ACC112 (cell line): Measurements from ENCODE around the gene BANF1.

Source experiments
- H2AFZ ChIP-seq: fragments of 200-600 bp; sonication (generic); one replicate; pipeline ENCODE4 v1.6.0; 2017; ENCODE audit warnings: antibody characterized with exemption, low read length; ENCODE audit not compliant: unreplicated experiment
- H3K27ac ChIP-seq: fragments of 200-600 bp; sonication (generic); 2 replicates; pipeline ENCODE4 v1.5.1; 2014; ENCODE audit warnings: low read depth, mild to moderate bottlenecking, antibody characterized with exemption, low read length, moderate library complexity
- H3K27me3 ChIP-seq: fragments of 200-600 bp; sonication (generic); 2 replicates; pipeline ENCODE4 v1.6.1; 2014; ENCODE audit warnings: mild to moderate bottlenecking, antibody characterized with exemption, low read length, moderate library complexity, mixed read lengths; ENCODE audit not compliant: insufficient read depth
- H3K36me3 ChIP-seq: fragments of 200-600 bp; sonication (generic); 2 replicates; pipeline ENCODE4 v1.6.1; 2016; ENCODE audit warnings: mild to moderate bottlenecking, antibody characterized with exemption, low read length, moderate library complexity, mixed read lengths; ENCODE audit not compliant: insufficient read depth
- H3K4me1 ChIP-seq: fragments of 200-600 bp; sonication (generic); one replicate; pipeline ENCODE4 v1.6.1; 2016; ENCODE audit warnings: low read length, mixed read lengths; ENCODE audit not compliant: insufficient read depth, unreplicated experiment, control insufficient read depth
- H3K4me3 ChIP-seq: fragments of 200-600 bp; sonication (generic); 2 replicates; pipeline ENCODE4 v1.5.1; 2014; ENCODE audit warnings: mild to moderate bottlenecking, low read depth, low read length
- H3K79me2 ChIP-seq: fragments of 200-600 bp; sonication (generic); one replicate; pipeline ENCODE4 v1.6.0; 2016; ENCODE audit warnings: low read length; ENCODE audit not compliant: control insufficient read depth, unreplicated experiment, insufficient read depth

Gene BANF1

GRCh38 chr11:66001942-66002647 lies at the start of gene BANF1, which contains the start of gene EIF1AD:
TSS of gene BANF1 (plus strand) at chr11:66002503. CDS start at chr11:66003251, 748 bp downstream.
TSS of gene EIF1AD (minus strand) at chr11:66002157. CDS start at chr11:66000389, 1,768 bp downstream.
- Histone ChIP-seq H3K27ac (peak within 1 kb of the TSS; percentile 89), H3K4me3 (peak within 1 kb of the TSS; percentile 95), H3K27me3 (no peaks in the 10 kb centered on the region), H3K79me2 (peaks cover 38% of the 10 kb centered on the region), H2AFZ (peak within 1 kb of the TSS; percentile 90), H3K36me3 (peaks cover 34% of the 10 kb centered on the region), H3K4me1 (peaks cover 16% of the 10 kb centered on the region)

- no peaks in the 10 kb centered on the region for H3K4me1 ChIP-seq
- H2AFZ ChIP-seq = no peak overlapping the region
- H3K27me3 ChIP-seq = no peaks in the 10 kb centered on the region
- H3K4me3 ChIP-seq = no peak overlapping the region
- H3K27ac ChIP-seq = no peak overlapping the region
- H3K79me2 ChIP-seq = no peaks in the 10 kb centered on the region
- H3K36me3 ChIP-seq = no peaks in the 10 kb centered on the region
Observed at GRCh38 chr11:65953471-65953870, 48.8 kb upstream of the BANF1 start.

GRCh38 chr11:65954771-65955170 lies 47.5 kb upstream of the BANF1 start:
- Histone ChIP-seq H3K27ac (no peak overlapping the region), H3K4me3 (no peak overlapping the region), H3K36me3 (no peaks in the 10 kb centered on the region), H3K27me3 (no peaks in the 10 kb centered on the region), H3K79me2 (no peaks in the 10 kb centered on the region), H2AFZ (no peak overlapping the region), H3K4me1 (no peaks in the 10 kb centered on the region)

GRCh38 chr11:65958291-65958690 lies 44.0 kb upstream of the BANF1 start:
- Histone ChIP-seq H2AFZ (no peak overlapping the region), H3K4me3 (no peak overlapping the region), H3K27ac (no peak overlapping the region)

GRCh38 chr11:65958774-65959420 lies 43.4 kb upstream of the BANF1 start:
- no peak overlapping the region for H3K27ac ChIP-seq
- peaks cover 30% of the 10 kb centered on the region for H3K79me2 ChIP-seq
- peaks cover 11% of the 10 kb centered on the region for H3K4me1 ChIP-seq
- H3K4me3 ChIP-seq = no peak overlapping the region
- H3K27me3 ChIP-seq = no peaks in the 10 kb centered on the region
- H2AFZ ChIP-seq = no peak overlapping the region
- H3K36me3 ChIP-seq = 0 out of 2 replicates have a peak, but pooled peaks cover under 1% of the 10 kb centered on the region

More at GRCh38 chr11:65958291-65958690, 44.0 kb upstream of the BANF1 start:
- H3K36me3 ChIP-seq = no peaks in the 10 kb centered on the region
- H3K27me3 ChIP-seq = no peaks in the 10 kb centered on the region
- peaks cover 8% of the 10 kb centered on the region for H3K4me1 ChIP-seq
- H3K79me2 ChIP-seq = peaks cover 23% of the 10 kb centered on the region

- peak overlapping the region; percentile 99 for H3K4me3 ChIP-seq
- peak overlapping the region; percentile 89 for H3K27ac ChIP-seq
- no peaks in the 10 kb centered on the region for H3K27me3 ChIP-seq
- H2AFZ ChIP-seq = peak overlapping the region; percentile 83
- H3K4me1 ChIP-seq = peaks cover 15% of the 10 kb centered on the region
- H3K79me2 ChIP-seq = peaks cover 39% of the 10 kb centered on the region
- peaks cover 10% of the 10 kb centered on the region; the same call in 1 of the 2 replicates for H3K36me3 ChIP-seq
Observed at GRCh38 chr11:65960824-65961266, 41.5 kb upstream of the BANF1 start.

GRCh38 chr11:65961267-65962140 lies 40.8 kb upstream of the BANF1 start, which contains the start of gene SART1:
TSS of gene SART1 (plus strand) at chr11:65961734. CDS start at chr11:65961781, 47 bp downstream.
- Histone ChIP-seq H3K27ac (peak within 1 kb of the TSS; percentile 89), H2AFZ (peak within 1 kb of the TSS; percentile 98), H3K79me2 (peaks cover 39% of the 10 kb centered on the region), H3K4me1 (peaks cover 15% of the 10 kb centered on the region), H3K36me3 (peaks cover 15% of the 10 kb centered on the region; the same call in 1 of the 2 replicates), H3K4me3 (peak within 1 kb of the TSS; percentile 99), H3K27me3 (no peaks in the 10 kb centered on the region)

GRCh38 chr11:65962141-65962564 lies 40.1 kb upstream of the BANF1 start:
- peak overlapping the region; percentile 32 for H3K27ac ChIP-seq

GRCh38 chr11:65964906-65965305 lies 37.4 kb upstream of the BANF1 start:
- no peak overlapping the region for H3K27ac ChIP-seq
- H3K79me2 ChIP-seq = peaks cover 39% of the 10 kb centered on the region
- H3K36me3 ChIP-seq = peaks cover 24% of the 10 kb centered on the region; the same call in 1 of the 2 replicates
- H2AFZ ChIP-seq = no peak overlapping the region
- no peak overlapping the region for H3K4me3 ChIP-seq
- H3K4me1 ChIP-seq = peaks cover 15% of the 10 kb centered on the region
- no peaks in the 10 kb centered on the region for H3K27me3 ChIP-seq

More at GRCh38 chr11:65962141-65962564, 40.1 kb upstream of the BANF1 start:
- Histone ChIP-seq H3K4me1 (peaks cover 15% of the 10 kb centered on the region), H3K27me3 (no peaks in the 10 kb centered on the region), H3K79me2 (peaks cover 39% of the 10 kb centered on the region), H3K4me3 (peak overlapping the region; percentile 99), H2AFZ (no peak overlapping the region), H3K36me3 (peaks cover 20% of the 10 kb centered on the region; the same call in 1 of the 2 replicates)
